GM10847 (cell line): ENCODE measurements around the gene ZNF407.

Experiments
- POLR2A ChIP-seq: IDR thresholded peaks from 2 replicates; pipeline ENCODE4 v1.6.1; 2011; ENCODE audit not compliant: insufficient read length; ENCODE audit errors: extremely low read depth

ZNF407 gene

DNA sequence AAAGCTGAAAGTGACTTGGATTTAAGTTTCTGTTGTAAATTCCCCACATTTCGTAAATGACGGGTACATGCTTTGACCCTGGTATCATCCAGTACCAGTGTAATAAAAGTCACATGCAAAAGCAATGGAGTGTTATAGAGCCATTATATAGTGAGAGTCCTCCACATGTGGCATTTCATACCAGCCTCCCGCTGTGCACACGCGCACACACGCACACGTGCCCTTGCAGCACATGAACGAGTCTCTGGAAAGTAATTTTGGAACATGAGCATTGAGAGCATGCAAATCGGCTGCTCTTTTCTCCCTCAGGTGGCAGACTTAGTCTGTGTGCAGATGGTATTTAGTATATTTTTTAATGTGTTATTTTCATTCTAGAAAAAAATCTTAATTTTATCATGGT, 198.1 kb downstream of the ZNF407 start:
- no peak for TF ChIP-seq POLR2A

GRCh38 chr18:74796211-74796610, 198.5 kb downstream of the ZNF407 start:
- TF ChIP-seq POLR2A, result no peak

- no peak for TF ChIP-seq POLR2A
Measured at GRCh38 chr18:74796841-74797576, 199.3 kb downstream of the ZNF407 start.

- TF ChIP-seq POLR2A, result no peak
Measured at GRCh38 chr18:74797577-74798151, 200.0 kb downstream of the ZNF407 start.

GRCh38 chr18:74799542-74799941, 201.9 kb downstream of the ZNF407 start:
- no peak for TF ChIP-seq POLR2A

DNA sequence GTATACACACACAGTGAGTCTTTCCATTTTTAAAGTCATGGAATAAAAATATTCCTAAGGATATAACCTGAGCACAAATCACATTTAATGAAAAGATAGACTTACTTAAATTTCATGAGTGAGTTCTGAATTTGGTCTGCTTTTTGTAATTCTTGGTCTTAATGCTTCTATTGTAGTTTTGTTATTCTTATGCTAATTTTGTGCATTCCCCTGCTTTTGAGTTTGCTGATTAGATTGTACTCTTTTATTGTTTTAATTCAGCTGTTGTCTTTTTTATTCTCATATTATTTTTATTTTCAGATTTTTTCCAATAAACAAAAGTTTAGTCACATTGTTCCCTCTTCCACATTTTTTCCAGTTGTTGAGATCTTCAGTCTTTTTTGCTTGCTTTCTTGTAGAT, 202.4 kb downstream of the ZNF407 start:
- no peak for TF ChIP-seq POLR2A

- TF ChIP-seq POLR2A, result no peak
Measured at GRCh38 chr18:74803117-74803516, 205.4 kb downstream of the ZNF407 start.

DNA sequence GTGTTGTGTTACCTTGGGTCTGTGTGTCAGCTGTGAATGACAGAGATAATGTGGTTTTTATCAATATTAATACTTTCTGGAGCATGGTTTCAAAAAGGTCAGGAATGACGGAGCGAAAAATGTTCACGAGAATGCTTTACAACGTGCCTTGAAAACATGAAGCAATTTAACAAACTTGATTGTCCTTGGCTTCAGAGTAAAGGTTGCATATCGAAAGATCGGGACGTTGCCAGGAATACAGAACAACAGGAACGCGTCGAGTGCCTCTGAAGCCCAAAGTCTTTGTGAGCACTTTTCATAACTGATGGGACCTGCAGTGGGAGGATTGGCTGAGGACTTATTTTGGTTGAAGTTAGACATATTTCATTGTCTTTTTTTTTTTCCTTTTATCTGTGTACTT, 206.1 kb downstream of the ZNF407 start:
- no peak for TF ChIP-seq POLR2A

GRCh38 chr18:74804677-74805076, 207.0 kb downstream of the ZNF407 start:
- TF ChIP-seq POLR2A, result no peak

DNA sequence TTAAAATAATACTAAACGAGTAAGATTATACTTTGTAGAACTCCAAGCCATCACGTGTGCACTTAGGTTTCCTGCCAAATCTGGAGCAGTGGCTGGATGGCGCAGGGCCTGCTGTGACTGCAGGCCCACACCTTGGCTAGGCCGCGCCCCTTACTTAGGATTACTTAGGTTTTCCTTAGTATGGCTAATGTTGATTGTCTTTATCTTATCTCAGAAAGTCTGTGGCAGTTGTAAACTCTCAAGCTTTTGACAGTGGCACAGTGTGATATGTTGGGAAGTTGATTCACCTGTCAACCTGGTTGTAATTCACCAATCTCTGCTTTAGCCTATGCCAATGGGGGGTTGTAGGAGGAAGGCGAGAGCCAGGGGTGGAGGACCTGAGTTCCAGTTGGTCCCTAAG, 208.4 kb downstream of the ZNF407 start:
- no peak for TF ChIP-seq POLR2A

DNA sequence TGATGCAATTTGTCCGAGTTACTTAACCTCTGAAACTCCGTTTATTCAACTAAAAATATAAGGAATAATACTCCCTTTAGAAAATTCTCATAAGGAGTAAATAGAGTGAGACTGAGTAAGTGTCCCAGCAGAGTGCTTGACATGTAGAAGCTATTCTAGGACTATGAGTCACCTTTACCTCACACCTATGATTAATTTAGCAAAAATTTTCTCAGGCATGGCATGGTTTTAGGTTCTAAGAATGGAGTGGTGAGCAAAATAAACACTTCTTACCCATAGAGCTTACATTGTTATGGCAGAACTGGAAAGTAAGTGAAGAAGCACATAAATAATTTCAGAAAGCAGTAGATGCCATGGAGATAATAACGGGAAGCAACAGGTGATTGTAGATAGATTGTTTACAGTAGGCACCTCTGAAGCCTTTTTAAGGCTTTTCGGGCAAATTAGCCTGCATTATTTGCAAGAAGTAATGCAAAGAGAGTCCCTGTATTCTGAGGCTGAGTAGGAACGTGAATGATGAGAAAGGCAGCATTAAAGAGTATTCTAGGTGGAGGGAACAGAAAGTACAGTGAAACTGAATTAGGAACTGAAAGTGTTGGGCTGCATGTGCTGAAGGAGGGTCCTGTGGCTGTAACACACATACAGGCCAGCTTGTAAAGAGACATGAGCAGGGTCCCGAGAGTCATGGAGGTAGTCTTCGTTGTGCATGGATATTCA, 209.2 kb downstream of the ZNF407 start:
- no peak for TF ChIP-seq POLR2A

DNA sequence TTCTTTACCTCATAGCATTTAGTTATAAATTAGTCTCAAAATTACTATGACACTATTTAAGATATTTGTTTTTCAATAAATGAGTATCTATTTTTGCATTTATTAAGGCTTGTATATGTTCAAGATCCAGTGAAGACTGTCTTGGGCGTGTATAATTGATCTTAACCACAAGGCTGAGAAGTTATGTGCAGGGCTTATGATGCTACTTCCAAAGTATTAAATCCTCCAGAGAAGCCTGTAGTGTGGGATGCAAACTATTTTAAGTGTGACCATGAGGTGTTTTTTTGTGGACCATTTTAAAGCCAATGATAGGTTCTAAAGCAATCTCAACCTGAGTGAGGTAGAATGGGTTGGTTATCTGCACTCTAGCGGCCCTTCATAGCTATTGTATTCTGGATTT, 219.9 kb downstream of the ZNF407 start:
- no peak for TF ChIP-seq POLR2A

DNA sequence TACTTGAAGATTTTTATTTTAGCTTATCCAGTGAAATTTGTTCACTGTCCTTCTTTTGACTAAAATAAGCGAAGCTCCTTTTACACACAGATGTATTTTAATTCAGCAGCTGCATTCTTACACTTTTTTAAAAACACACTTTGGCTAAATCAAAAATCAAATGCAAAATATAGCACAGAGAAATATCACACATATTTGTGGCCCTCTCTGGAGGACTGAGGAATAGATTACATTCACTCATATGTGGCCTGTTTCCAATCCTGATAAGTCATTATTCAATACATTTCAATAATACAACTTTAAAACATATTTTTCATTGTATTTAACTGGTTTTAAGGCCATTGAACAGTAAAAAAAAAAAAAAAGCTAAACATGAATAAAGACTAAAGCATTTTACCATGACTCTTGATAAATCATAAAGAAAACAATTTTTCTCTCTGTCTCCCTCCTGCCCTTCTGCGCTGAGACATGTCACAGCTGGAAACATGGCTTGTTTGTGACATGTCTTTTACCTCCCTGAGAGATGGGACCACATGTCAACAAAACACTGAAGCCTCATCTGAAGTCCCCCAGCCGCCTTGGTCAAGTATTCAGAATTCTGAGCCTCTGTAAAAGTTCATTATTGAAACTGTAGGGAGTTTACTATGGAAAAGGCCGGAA, 221.0 kb downstream of the ZNF407 start:
- TF ChIP-seq POLR2A, result no peak

DNA sequence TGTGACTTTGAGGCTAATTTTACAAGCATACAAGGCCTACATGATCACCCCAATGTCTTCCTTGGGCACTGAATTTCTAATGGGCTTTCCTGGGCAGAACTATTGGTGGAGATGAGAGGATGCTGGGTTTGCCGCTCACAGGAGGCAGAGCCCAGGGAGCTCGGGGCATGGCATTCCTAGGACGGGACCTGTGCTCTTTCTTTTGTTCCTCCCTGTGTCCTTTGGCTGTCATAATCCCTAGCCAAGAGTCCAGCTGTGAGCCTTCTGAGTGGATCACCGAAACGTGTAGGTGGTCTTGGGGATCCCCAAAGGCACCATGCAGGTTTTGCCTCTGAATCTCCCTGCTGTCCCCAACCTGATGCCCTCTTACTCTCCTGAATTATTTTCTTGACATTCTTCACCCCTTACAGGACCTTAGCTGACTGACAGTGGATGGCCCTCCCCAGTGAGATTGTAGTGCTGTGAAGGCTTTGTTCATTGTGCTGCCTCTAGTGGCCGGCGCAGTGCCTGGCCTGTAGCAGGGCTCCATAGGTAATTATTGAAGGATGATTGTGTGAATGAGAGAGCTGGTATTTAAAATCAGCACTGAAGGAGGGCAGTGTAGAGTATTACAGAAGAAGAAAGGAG, 221.9 kb downstream of the ZNF407 start:
- TF ChIP-seq POLR2A, result no peak

DNA sequence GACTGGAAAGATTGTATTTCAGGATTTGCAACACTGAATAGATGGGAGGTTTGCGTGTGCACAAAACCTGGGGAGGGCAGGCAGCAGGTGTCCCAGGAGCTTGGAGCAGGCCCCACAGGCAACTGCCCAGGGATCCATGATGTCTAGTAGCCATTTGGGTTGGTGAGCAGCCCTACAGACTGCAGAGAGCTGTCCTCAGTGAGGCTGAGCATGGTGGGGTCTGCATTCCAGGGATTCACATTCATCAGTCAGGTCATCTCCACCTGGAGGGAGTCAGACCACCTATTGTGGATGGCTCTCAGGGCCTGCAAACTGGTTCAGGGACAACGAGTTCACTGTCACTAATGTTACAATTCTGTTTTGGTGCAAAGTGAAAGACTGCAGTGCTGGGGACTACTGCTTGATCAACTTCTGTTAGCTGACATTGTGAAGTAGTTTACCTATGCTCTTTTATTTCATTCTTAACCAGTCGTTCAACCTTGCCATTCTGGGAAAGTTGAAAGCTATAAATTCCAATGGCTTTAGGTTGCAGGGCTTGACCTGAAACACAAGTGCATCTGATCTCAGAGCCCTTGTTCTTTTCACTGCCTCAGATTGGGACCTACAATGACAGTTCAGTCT, 222.6 kb downstream of the ZNF407 start:
- TF ChIP-seq POLR2A, result no peak
